GM10266 (cell line): Measurements from ENCODE around the gene TMEM250.

ENCODE experiments used
- DNase-seq: peaks from one replicate; pipeline ENCODE4 v3.0.0; 2012; ENCODE audit errors: extremely low spot score
- CTCF ChIP-seq: IDR thresholded peaks from 2 replicates; pipeline ENCODE4 v1.5.1; 2012; ENCODE audit warnings: mild to moderate bottlenecking, low read depth; ENCODE audit not compliant: control insufficient read depth, insufficient read depth; ENCODE audit errors: missing control alignments

The TMEM250 gene

GRCh38 chr9:136081826-136082495 is 36.7 kb downstream of the TMEM250 start:
- no peak for TF ChIP-seq CTCF
- no peak for DNase-seq

GRCh38 chr9:136081113-136081825 is 37.4 kb downstream of the TMEM250 start:
- no peak for DNase-seq
- TF ChIP-seq CTCF = no peak

- no peak for TF ChIP-seq CTCF
- no peak for DNase-seq
These were observed 38.0 kb downstream of the TMEM250 start for GRCh38 chr9:136080716-136081112.

GRCh38 chr9:136079916-136080246 is 38.8 kb downstream of the TMEM250 start:
- no peak for DNase-seq
- TF ChIP-seq CTCF = no peak

- TF ChIP-seq CTCF = no peak
- no peak for DNase-seq
These were observed 39.3 kb downstream of the TMEM250 start for GRCh38 chr9:136079211-136079915.

- DNase-seq = no peak
- no peak for TF ChIP-seq CTCF
These were observed 40.1 kb downstream of the TMEM250 start for GRCh38 chr9:136078498-136079011.
